ENCODE measurements around the gene NTHL1.

The NTHL1 gene

GRCh38 chr16:2053897-2054296 is 6.3 kb upstream of the NTHL1 start:
- TF ChIP-seq MAX (IDR thresholded peaks at IDR 0.05) (no peak), CREB1 (IDR thresholded peaks at IDR 0.05; ENCODE audit: low read depth) (no peak), NFIC (IDR thresholded peaks at IDR 0.05) (no peak), TAF1 (IDR thresholded peaks at IDR 0.05; ENCODE audit: low read depth) (no peak), TCF12 (IDR thresholded peaks at IDR 0.05; ENCODE audit: low read depth) (no peak), EGR1 (IDR thresholded peaks at IDR 0.05) (no peak), EP300 (IDR thresholded peaks at IDR 0.05; ENCODE audit: borderline replicate concordance) (no peak), TEAD4 (IDR thresholded peaks at IDR 0.05) (no peak), REST (IDR thresholded peaks at IDR 0.05; ENCODE audit: low read depth) (no peak), FOXM1 (IDR thresholded peaks at IDR 0.05; ENCODE audit: borderline replicate concordance, low read depth) (no peak), USF1 (IDR thresholded peaks at IDR 0.05) (no peak), ZBTB7A (IDR thresholded peaks at IDR 0.05; ENCODE audit: low read depth) (no peak), YY1 (IDR thresholded peaks at IDR 0.05; ENCODE audit: low read depth) (no peak), CEBPB (IDR thresholded peaks at IDR 0.05) (no peak), RAD21 (IDR thresholded peaks at IDR 0.05; ENCODE audit: low read depth) (no peak)

- TF ChIP-seq USF1 (IDR thresholded peaks at IDR 0.05) (no peak), TEAD4 (IDR thresholded peaks at IDR 0.05) (no peak), ZBTB7A (IDR thresholded peaks at IDR 0.05; ENCODE audit: low read depth) (no peak), EGR1 (IDR thresholded peaks at IDR 0.05) (no peak), TCF12 (IDR thresholded peaks at IDR 0.05; ENCODE audit: low read depth) (no peak), CREB1 (IDR thresholded peaks at IDR 0.05; ENCODE audit: low read depth) (no peak), MAX (IDR thresholded peaks at IDR 0.05) (no peak), CEBPB (IDR thresholded peaks at IDR 0.05) (no peak), NFIC (IDR thresholded peaks at IDR 0.05) (no peak), REST (IDR thresholded peaks at IDR 0.05; ENCODE audit: low read depth) (no peak), YY1 (IDR thresholded peaks at IDR 0.05; ENCODE audit: low read depth) (no peak), EP300 (IDR thresholded peaks at IDR 0.05; ENCODE audit: borderline replicate concordance) (no peak), RAD21 (IDR thresholded peaks at IDR 0.05; ENCODE audit: low read depth) (no peak), TAF1 (IDR thresholded peaks at IDR 0.05; ENCODE audit: low read depth) (no peak), FOXM1 (IDR thresholded peaks at IDR 0.05; ENCODE audit: borderline replicate concordance, low read depth) (no peak)
These were observed 5.6 kb upstream of the NTHL1 start for GRCh38 chr16:2053211-2053610.

- TF ChIP-seq TAF1 (IDR thresholded peaks at IDR 0.05; ENCODE audit: low read depth) (no peak), RAD21 (IDR thresholded peaks at IDR 0.05; ENCODE audit: low read depth) (no peak), EGR1 (IDR thresholded peaks at IDR 0.05) (no peak), FOXM1 (IDR thresholded peaks at IDR 0.05; ENCODE audit: borderline replicate concordance, low read depth) (no peak)
These were observed 496 bp upstream of the NTHL1 start for GRCh38 chr16:2048116-2048543.

GRCh38 chr16:2046893-2047329 is 723 bp downstream of the NTHL1 start:
- no peak for TF ChIP-seq ZBTB7A (IDR thresholded peaks at IDR 0.05; ENCODE audit: low read depth)
- TF ChIP-seq TAF1 (IDR thresholded peaks at IDR 0.05; ENCODE audit: low read depth), result no peak
- no peak for TF ChIP-seq TCF12 (IDR thresholded peaks at IDR 0.05; ENCODE audit: low read depth)
- no peak for TF ChIP-seq YY1 (IDR thresholded peaks at IDR 0.05; ENCODE audit: low read depth)
- no peak for TF ChIP-seq FOXM1 (IDR thresholded peaks at IDR 0.05; ENCODE audit: borderline replicate concordance, low read depth)
- TF ChIP-seq CEBPB (IDR thresholded peaks at IDR 0.05), result no peak
- TF ChIP-seq RAD21 (IDR thresholded peaks at IDR 0.05; ENCODE audit: low read depth), result no peak
- TF ChIP-seq CREB1 (IDR thresholded peaks at IDR 0.05; ENCODE audit: low read depth), result no peak
- no peak for TF ChIP-seq EGR1 (IDR thresholded peaks at IDR 0.05)
- TF ChIP-seq MAX (IDR thresholded peaks at IDR 0.05), result no peak
- TF ChIP-seq NFIC (IDR thresholded peaks at IDR 0.05), result no peak
- no peak for TF ChIP-seq REST (IDR thresholded peaks at IDR 0.05; ENCODE audit: low read depth)
- no peak for TF ChIP-seq EP300 (IDR thresholded peaks at IDR 0.05; ENCODE audit: borderline replicate concordance)
- no peak for TF ChIP-seq TEAD4 (IDR thresholded peaks at IDR 0.05)

Data from Ishikawa (cell line).